SK-N-SH (cell line): ENCODE results near the gene NPHS1. TPM values are rescaled to one million over a fixed set of nuclear protein-coding genes. Genes with fewer than 3 reads are reported as not detected.

Experiments used
- CTCF ChIA-PET: fragments of 300-600, 350-600 bp; formaldehyde crosslinking; extraction: SDS; loops from one replicate; lab custom pipeline; 2021; lab: Yijun Ruan, JAX
- POLR2A ChIA-PET: fragments of 350-600 bp; sonication (Branson Sonifier 250); formaldehyde crosslinking; extraction: SDS; loops from one replicate; lab custom pipeline; 2020; ENCODE audit warnings: antibody characterized with exemption, inconsistent platforms; lab: Yijun Ruan, JAX
- DNase-seq: peaks from one replicate; pipeline ENCODE4 v3.0.0; 2012
- H2AFZ ChIP-seq: fragments of 200-600 bp; sonication (generic); 2 replicates; pipeline ENCODE4 v1.8.1; 2016; ENCODE audit warnings: antibody characterized with exemption, mild to moderate bottlenecking, low read depth
- H3F3A ChIP-seq: fragments of 200-600 bp; sonication (generic); replicated peaks from 2 replicates; pipeline ENCODE3; 2016; ENCODE audit warnings: antibody characterized with exemption, mild to moderate bottlenecking; ENCODE audit not compliant: insufficient read depth
- H3K27ac ChIP-seq, 2 experiments: fragments of 200-500 bp in 1 of 2; fragments of 200-600 bp in 1 of 2; sonication (Bioruptor generic) in 1 of 2; sonication (generic), shearing (Covaris generic) in 1 of 2; 2 replicates each; pipeline versions ENCODE4 v1.5.1 to v1.6.1; 2014 to 2016; ENCODE audit warnings: low read depth in 2 of 2, inconsistent platforms in 1 of 2, low read length in 1 of 2, mild to moderate bottlenecking in 1 of 2, mixed read lengths in 1 of 2
- H3K27me3 ChIP-seq: fragments of 200-600 bp; sonication (generic), shearing (Covaris generic); 2 replicates; pipeline ENCODE4 v1.6.1; 2016; ENCODE audit warnings: mixed run types; ENCODE audit not compliant: insufficient read depth
- H3K36me3 ChIP-seq, 2 experiments: fragments of 200-500 bp in 1 of 2; fragments of 200-600 bp in 1 of 2; sonication (Bioruptor generic) in 1 of 2; sonication (generic) in 1 of 2; replicated peaks in 1 of 2; 2 replicates each; pipeline versions ENCODE3 to v1.5.1; 2014 to 2016; ENCODE audit warnings: low read length in 1 of 2, mild to moderate bottlenecking in 1 of 2; ENCODE audit not compliant: insufficient read depth in 2 of 2, control insufficient read depth in 1 of 2
- H3K4me1 ChIP-seq, 2 experiments: fragments of 200-500 bp in 1 of 2; fragments of 200-600 bp in 1 of 2; sonication (Bioruptor generic) in 1 of 2; sonication (generic), shearing (Covaris generic) in 1 of 2; 2 replicates each; pipeline versions ENCODE4 v1.5.1 to v1.6.1; 2014 to 2016; ENCODE audit warnings: low read depth in 1 of 2, low read length in 1 of 2, mixed run types in 1 of 2; ENCODE audit not compliant: insufficient read depth in 2 of 2, control insufficient read depth in 1 of 2
- H3K4me2 ChIP-seq: fragments of 200-600 bp; sonication (generic), shearing (Covaris generic); 2 replicates; pipeline ENCODE4 v1.6.1; 2017; ENCODE audit warnings: mixed run types
- H3K4me3 ChIP-seq, 2 experiments: fragments of 200-500 bp in 1 of 2; fragments of 200-600 bp in 1 of 2; sonication (Bioruptor generic) in 1 of 2; sonication (generic), shearing (Covaris generic) in 1 of 2; 2 replicates each; pipeline versions ENCODE4 v1.5.1 to v1.8.1; 2014 to 2016; ENCODE audit warnings: low read depth in 2 of 2, inconsistent platforms in 1 of 2, low read length in 1 of 2, mild to moderate bottlenecking in 1 of 2, mixed read lengths in 1 of 2, moderate library complexity in 1 of 2
- H3K79me2 ChIP-seq: fragments of 200-600 bp; sonication (generic); 2 replicates; pipeline ENCODE4 v1.8.1; 2017; ENCODE audit warnings: mild to moderate bottlenecking; ENCODE audit not compliant: insufficient read depth
- H3K9ac ChIP-seq: fragments of 200-600 bp; sonication (generic); 2 replicates; pipeline ENCODE4 v1.6.1; 2017; ENCODE audit warnings: mixed run types
- H3K9me2 ChIP-seq: fragments of 200-600 bp; sonication (generic); 2 replicates; pipeline ENCODE4 v1.6.1; 2017; ENCODE audit warnings: mixed run types
- H3K9me3 ChIP-seq: fragments of 200-600 bp; sonication (generic); 2 replicates; pipeline ENCODE4 v1.6.1; 2017; ENCODE audit warnings: mixed run types, mild to moderate bottlenecking, moderate library complexity
- H4K20me1 ChIP-seq: fragments of 200-600 bp; sonication (generic); 2 replicates; pipeline ENCODE4 v1.6.1; 2017; ENCODE audit warnings: mild to moderate bottlenecking, mixed run types; ENCODE audit not compliant: insufficient read depth
- CTCF ChIP-seq: fragments of 200-600 bp; sonication (generic); IDR thresholded peaks from 2 replicates; pipeline ENCODE4 v1.6.1; 2017; ENCODE audit warnings: antibody characterized with exemption, mild to moderate bottlenecking, moderate library complexity
- ELF1 ChIP-seq: IDR thresholded peaks from 2 replicates; pipeline ENCODE4 v1.4.0; 2012
- EP300 ChIP-seq, 2 experiments: IDR thresholded peaks; 2 replicates each; pipeline versions ENCODE4 v1.4.0 to v1.6.1; 2012; ENCODE audit warnings: borderline replicate concordance in 1 of 2, low read depth in 1 of 2, low read length in 1 of 2
- GABPA ChIP-seq: IDR thresholded peaks from 2 replicates; pipeline ENCODE4 v1.4.0; 2012; ENCODE audit warnings: low read depth, mild to moderate bottlenecking
- IRF3 ChIP-seq: fragments of 150-350 bp; IDR thresholded peaks from 2 replicates; pipeline ENCODE4 v1.6.1; 2016; ENCODE audit warnings: mild to moderate bottlenecking, low read depth, low read length
- JUND ChIP-seq: IDR thresholded peaks from 2 replicates; pipeline ENCODE4 v1.4.0; 2012
- NFIC ChIP-seq: IDR thresholded peaks from 2 replicates; pipeline ENCODE4 v1.4.0; 2012; ENCODE audit warnings: borderline replicate concordance
- PBX3 ChIP-seq: IDR thresholded peaks from 2 replicates; pipeline ENCODE4; 2012
- POLR2AphosphoS5 ChIP-seq: IDR thresholded peaks from 2 replicates; pipeline ENCODE4 v1.6.1; 2012; ENCODE audit warnings: low read depth, low read length
- RAD21 ChIP-seq: IDR thresholded peaks from 2 replicates; pipeline ENCODE4 v1.6.1; 2012; ENCODE audit warnings: mild to moderate bottlenecking, low read length
- RFX5 ChIP-seq: IDR thresholded peaks from 2 replicates; pipeline ENCODE4 v1.6.1; 2012; ENCODE audit warnings: mild to moderate bottlenecking, improper control_type of control experiment, low read length
- RXRA ChIP-seq: IDR thresholded peaks from 2 replicates; pipeline ENCODE4 v1.4.0; 2012; ENCODE audit warnings: low read depth, mild to moderate bottlenecking, borderline replicate concordance
- SIN3A ChIP-seq: IDR thresholded peaks from 2 replicates; pipeline ENCODE4 v1.6.1; 2012; ENCODE audit warnings: low read depth, mild to moderate bottlenecking, low read length, moderate library complexity, borderline replicate concordance
- TCF12 ChIP-seq: IDR thresholded peaks from 2 replicates; pipeline ENCODE4 v1.4.0; 2012
- USF1 ChIP-seq: IDR thresholded peaks from 2 replicates; pipeline ENCODE4 v1.4.0; 2012; ENCODE audit warnings: low read depth, borderline replicate concordance
- ZBTB33 ChIP-seq: IDR thresholded peaks from 2 replicates; pipeline ENCODE4 v1.4.0; 2012; ENCODE audit warnings: low read depth, borderline replicate concordance
- WGBS: methylation state at CpG from one replicate; pipeline ENCODE4 v1.1.6; 2017; ENCODE audit warnings: low lambda C conversion rate; 5-methylcytosine and 5-hydroxymethylcytosine counted together
- polyA plus RNA-seq, 3 experiments: library from polyadenylated mRNA; depleted of rRNA; stranded (reverse); fragments of >200 nt; gene quantifications; 2 replicates each; pipeline ENCODE4 v1.2.3, GENCODE V29; 2012

NPHS1 gene
- polyA plus RNA-seq, 1 of the 3 experiments (the other 2 are of a cell fraction), result not detected

GRCh38 chr19:35874392-35874930 is 22.2 kb upstream of the NPHS1 start:
- no peak for DNase-seq
- ChIA-PET POLR2A (no interaction called here), CTCF (no interaction called here)
- Histone ChIP-seq H3K79me2 (no peaks in the 10 kb centered on the region), H3K4me1 (peaks cover under 1% of the 10 kb centered on the region in 2 experiments; a peak in 1 of 4 replicates), H3K9me2 (no peaks in the 10 kb centered on the region), H3F3A (no peaks in the 10 kb centered on the region), H3K9me3 (no peaks in the 10 kb centered on the region), H3K27me3 (no peaks in the 10 kb centered on the region), H3K36me3 (peaks cover 0 to 3% of the 10 kb centered on the region in 2 experiments), H3K9ac (no peak overlapping the region), H3K4me2 (no peak overlapping the region), H3K4me3 (no peak overlapping the region), H4K20me1 (no peaks in the 10 kb centered on the region), H2AFZ (no peak overlapping the region), H3K27ac (no peak overlapping the region)
- 91% methylated on average over 28 of the region's 32 CpGs for WGBS
- TF ChIP-seq POLR2AphosphoS5 (no peak), ZBTB33 (no peak)

- no peak for DNase-seq
- ChIA-PET CTCF (interaction anchor here (1.0 kb wide), 1 partner anchor 9 kb away, joined by 4 read pairs; no protein-coding TSS in a partner anchor), POLR2A (no interaction called here)
- H3K27me3 ChIP-seq, result no peaks in the 10 kb centered on the region
- H2AFZ ChIP-seq, result no peak overlapping the region
- H3K4me1 ChIP-seq, result peaks cover 7 to 11% of the 10 kb centered on the region in 2 experiments; a peak in 2 of 4 replicates
- peaks cover 0 to 3% of the 10 kb centered on the region in 2 experiments for H3K36me3 ChIP-seq
- no peaks in the 10 kb centered on the region for H3K79me2 ChIP-seq
- no peaks in the 10 kb centered on the region for H3F3A ChIP-seq
- no peak overlapping the region for H3K4me2 ChIP-seq
- no peaks in the 10 kb centered on the region for H4K20me1 ChIP-seq
- no peak overlapping the region for H3K9ac ChIP-seq
- H3K4me3 ChIP-seq, result no peak overlapping the region
- 74% methylated on average over 5 of the region's 5 CpGs for WGBS
- no peaks in the 10 kb centered on the region for H3K9me3 ChIP-seq
- H3K27ac ChIP-seq, result no peak overlapping the region
- H3K9me2 ChIP-seq, result no peaks in the 10 kb centered on the region
- no peak for TF ChIP-seq TCF12
- TF ChIP-seq USF1, result no peak
- no peak for TF ChIP-seq IRF3
- no peak for TF ChIP-seq RAD21
- TF ChIP-seq ZBTB33, result no peak
- TF ChIP-seq ELF1, result no peak
- no peak for TF ChIP-seq PBX3
- no peak for TF ChIP-seq RFX5
- no peak for TF ChIP-seq JUND
- TF ChIP-seq GABPA, result no peak
- no peak for TF ChIP-seq NFIC
- TF ChIP-seq RXRA, result no peak
- TF ChIP-seq SIN3A, result no peak
- TF ChIP-seq EP300 (IDR thresholded peaks at IDR 0.05; ENCODE audit: borderline replicate concordance in 1 of 2, low read depth in 1 of 2, low read length in 1 of 2), result no peak
- TF ChIP-seq CTCF, result no peak
Observed at GRCh38 chr19:35872180-35872579, 19.9 kb upstream of the NPHS1 start.
